Neuronal stem cell (in vitro differentiated cells): ENCODE results near the gene PGA3.

Experiments
- DNase-seq: peaks from one replicate; pipeline ENCODE4 v3.0.0-alpha.2; 2013; ENCODE audit warnings: low spot score
- H2AFZ ChIP-seq: one replicate; pipeline ENCODE4 v1.6.1; 2013; ENCODE audit warnings: mild to moderate bottlenecking, low read length, inconsistent platforms
- H2AK5ac ChIP-seq: 2 replicates; pipeline ENCODE4 v1.6.1; 2013; ENCODE audit warnings: low read depth, mild to moderate bottlenecking, inconsistent platforms, low read length, moderate library complexity, mixed read lengths
- H2BK120ac ChIP-seq: 2 replicates; pipeline ENCODE4 v1.6.1; 2013; ENCODE audit warnings: low read depth, mild to moderate bottlenecking, inconsistent platforms, low read length, moderate library complexity, mixed read lengths
- H2BK12ac ChIP-seq: one replicate; pipeline ENCODE4 v1.6.1; 2013; ENCODE audit warnings: low read length, inconsistent platforms
- H2BK15ac ChIP-seq: 2 replicates; pipeline ENCODE4 v1.6.1; 2013; ENCODE audit warnings: mild to moderate bottlenecking, low read length, inconsistent platforms, mixed read lengths
- H2BK5ac ChIP-seq: one replicate; pipeline ENCODE4 v1.6.1; 2013; ENCODE audit warnings: inconsistent platforms, mild to moderate bottlenecking, low read length, moderate library complexity
- H3K14ac ChIP-seq: one replicate; pipeline ENCODE4 v1.6.1; 2013; ENCODE audit warnings: low read length, inconsistent platforms
- H3K18ac ChIP-seq: 2 replicates; pipeline ENCODE4 v1.6.1; 2013; ENCODE audit warnings: low read length, inconsistent platforms
- H3K23ac ChIP-seq: 2 replicates; pipeline ENCODE4 v1.6.1; 2013; ENCODE audit warnings: low read depth, mild to moderate bottlenecking, mixed read lengths, low read length, inconsistent platforms; ENCODE audit not compliant: poor library complexity
- H3K27ac ChIP-seq: replicated peaks from 3 replicates; pipeline ENCODE4 v1.5.1; 2013; ENCODE audit warnings: low read length, inconsistent platforms
- H3K27me3 ChIP-seq, 3 experiments: 2 replicates each; pipeline ENCODE4 v1.6.1; 2013; ENCODE audit warnings: low read length in 3 of 3, mild to moderate bottlenecking in 2 of 3, inconsistent platforms in 1 of 3, low read depth in 1 of 3, mixed read lengths in 1 of 3, moderate library complexity in 1 of 3; ENCODE audit not compliant: control insufficient read depth in 3 of 3, insufficient read depth in 3 of 3
- H3K36me3 ChIP-seq, 2 donors: replicated peaks in 1 of 2; 2 replicates each; pipeline ENCODE4 v1.6.1; 2013; ENCODE audit warnings: low read length in 2 of 2; ENCODE audit not compliant: control insufficient read depth in 2 of 2, insufficient read depth in 2 of 2
- H3K4ac ChIP-seq: 2 replicates; pipeline ENCODE4 v1.6.1; 2013; ENCODE audit warnings: inconsistent platforms, mild to moderate bottlenecking, low read length, moderate library complexity
- H3K4me1 ChIP-seq, 2 donors: 1 replicate in 1 of 2; 2 replicates in 1 of 2; pipeline ENCODE4 v1.6.1; 2013; ENCODE audit warnings: low read length in 2 of 2, low read depth in 1 of 2; ENCODE audit not compliant: control insufficient read depth in 2 of 2, insufficient read depth in 1 of 2
- H3K4me2 ChIP-seq: one replicate; pipeline ENCODE4 v1.6.1; 2013; ENCODE audit warnings: mild to moderate bottlenecking, low read length, inconsistent platforms; ENCODE audit not compliant: insufficient read depth, poor library complexity, severe bottlenecking
- H3K4me3 ChIP-seq, 2 donors: 2 replicates each; pipeline ENCODE4 v1.5.1; 2013; ENCODE audit warnings: low read length in 2 of 2, mild to moderate bottlenecking in 2 of 2, inconsistent platforms in 1 of 2, moderate library complexity in 1 of 2
- H3K79me1 ChIP-seq: one replicate; pipeline ENCODE4 v1.6.1; 2013; ENCODE audit warnings: low read depth, mild to moderate bottlenecking, inconsistent platforms, low read length, moderate library complexity
- H3K9ac ChIP-seq: one replicate; pipeline ENCODE4 v1.6.1; 2013; ENCODE audit warnings: mild to moderate bottlenecking, low read depth, low read length, inconsistent platforms; ENCODE audit not compliant: poor library complexity
- H3K9me3 ChIP-seq, 2 donors: replicated peaks in 1 of 2; 2 replicates each; pipeline versions ENCODE3 to v1.6.1; 2013; ENCODE audit warnings: low read length in 2 of 2, mild to moderate bottlenecking in 2 of 2, inconsistent platforms in 1 of 2, low read depth in 1 of 2, mixed read lengths in 1 of 2, moderate library complexity in 1 of 2; ENCODE audit not compliant: control insufficient read depth in 2 of 2, insufficient read depth in 1 of 2
- H4K8ac ChIP-seq: one replicate; pipeline ENCODE4 v1.6.1; 2013; ENCODE audit warnings: low read depth, mild to moderate bottlenecking, inconsistent platforms, low read length, moderate library complexity
- H4K91ac ChIP-seq: one replicate; pipeline ENCODE4 v1.6.1; 2013; ENCODE audit warnings: low read length, low read depth, mild to moderate bottlenecking, inconsistent platforms; ENCODE audit not compliant: poor library complexity
- WGBS, 2 donors: extraction: QIAGEN DNeasy Blood & Tissue Kit; methylation state at CpG; one replicate each; pipeline ENCODE4 v1.1.7; 2013; ENCODE audit warnings: missing lambda C conversion rate in 2 of 2, mixed read lengths in 1 of 2; ENCODE audit not compliant: insufficient read length in 2 of 2, insufficient replicate concordance in 1 of 2; ENCODE audit errors: extremely low coverage in 2 of 2; 5-methylcytosine and 5-hydroxymethylcytosine counted together

The PGA3 gene

DNA sequence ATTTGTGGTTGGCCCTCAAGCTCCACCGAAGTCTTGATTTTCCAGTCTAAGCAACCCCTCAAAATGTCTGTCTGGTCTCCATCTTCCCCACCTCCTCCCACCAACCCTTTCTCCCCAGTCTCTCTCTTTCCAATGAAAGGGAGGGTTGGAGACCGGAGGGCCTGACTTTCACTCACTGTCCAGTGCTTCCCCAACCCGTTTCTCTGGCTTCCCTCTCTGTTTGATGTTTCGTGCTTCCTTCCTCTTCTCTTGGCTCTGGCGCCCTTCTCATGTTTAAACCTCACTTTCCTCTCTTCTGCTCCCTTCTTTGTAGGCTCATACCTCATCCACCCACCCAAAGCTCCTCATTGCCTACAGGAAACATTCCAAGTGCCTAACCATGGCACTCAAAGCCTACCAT is 31.0 kb upstream of the PGA3 start:
- Histone ChIP-seq H4K91ac (no peak overlapping the region), H3K14ac (no peak overlapping the region), H2BK120ac (no peak overlapping the region), H4K8ac (no peak overlapping the region), H2AK5ac (no peak overlapping the region), H3K4me3 (no peak overlapping the region), H3K9me3 (peaks cover under 1 to 4% of the 10 kb centered on the region in 2 donors), H3K36me3 (no peaks in the 10 kb centered on the region), H2AFZ (no peak overlapping the region), H3K27me3 (peaks cover 0 to 31% (median 0%) of the 10 kb centered on the region in 3 experiments), H3K27ac (no peak overlapping the region), H3K23ac (no peak overlapping the region), H3K4me2 (no peak overlapping the region), H2BK15ac (no peak overlapping the region), H2BK12ac (no peak overlapping the region), H3K18ac (no peak overlapping the region), H3K4ac (no peak overlapping the region), H3K4me1 (no peaks in the 10 kb centered on the region), H3K79me1 (no peaks in the 10 kb centered on the region), H2BK5ac (no peak overlapping the region), H3K9ac (no peak overlapping the region)
- no peak for DNase-seq
- no CpG with 5 or more reads among the region's 5 CpGs for WGBS, 2 donors

DNA sequence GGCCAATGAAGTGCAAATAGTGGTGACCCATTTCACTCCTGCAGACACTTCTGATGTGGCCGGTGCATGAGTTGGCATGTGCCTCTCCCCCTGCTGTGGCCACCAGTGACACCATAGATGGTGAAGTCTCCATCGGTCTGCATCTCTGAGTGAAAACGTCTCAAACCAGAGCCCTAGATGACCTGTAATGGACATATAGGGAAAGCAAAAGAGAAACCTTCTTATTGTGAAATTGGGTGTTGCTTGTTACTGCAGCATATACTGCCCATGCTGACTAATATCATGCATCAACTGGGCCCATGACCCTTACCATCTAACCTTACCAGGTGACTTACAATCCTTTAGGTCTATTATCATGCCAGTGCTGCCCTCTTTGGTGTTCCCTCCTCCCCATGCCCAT is 30.4 kb upstream of the PGA3 start:
- peaks cover 0 to 4% of the 10 kb centered on the region in 2 donors for H3K9me3 ChIP-seq
- H2BK15ac ChIP-seq, result no peak overlapping the region
- no peak overlapping the region for H2BK120ac ChIP-seq
- no peaks in the 10 kb centered on the region for H3K36me3 ChIP-seq
- no peak overlapping the region for H3K27ac ChIP-seq
- WGBS, 2 donors, result no CpG with 5 or more reads among the region's 3 CpGs
- H3K14ac ChIP-seq, result no peak overlapping the region
- no peak overlapping the region for H3K4me3 ChIP-seq
- H3K23ac ChIP-seq, result no peak overlapping the region
- H3K18ac ChIP-seq, result no peak overlapping the region
- H4K8ac ChIP-seq, result no peak overlapping the region
- no peaks in the 10 kb centered on the region for H3K4me1 ChIP-seq
- no peak overlapping the region for H3K9ac ChIP-seq
- H2BK5ac ChIP-seq, result no peak overlapping the region
- no peaks in the 10 kb centered on the region for H3K79me1 ChIP-seq
- no peak overlapping the region for H2AK5ac ChIP-seq
- no peak overlapping the region for H2AFZ ChIP-seq
- H2BK12ac ChIP-seq, result no peak overlapping the region
- DNase-seq, result no peak
- H3K4ac ChIP-seq, result no peak overlapping the region
- peaks cover 0 to 31% (median 0%) of the 10 kb centered on the region in 3 experiments for H3K27me3 ChIP-seq
- H3K4me2 ChIP-seq, result no peak overlapping the region
- H4K91ac ChIP-seq, result no peak overlapping the region

DNA sequence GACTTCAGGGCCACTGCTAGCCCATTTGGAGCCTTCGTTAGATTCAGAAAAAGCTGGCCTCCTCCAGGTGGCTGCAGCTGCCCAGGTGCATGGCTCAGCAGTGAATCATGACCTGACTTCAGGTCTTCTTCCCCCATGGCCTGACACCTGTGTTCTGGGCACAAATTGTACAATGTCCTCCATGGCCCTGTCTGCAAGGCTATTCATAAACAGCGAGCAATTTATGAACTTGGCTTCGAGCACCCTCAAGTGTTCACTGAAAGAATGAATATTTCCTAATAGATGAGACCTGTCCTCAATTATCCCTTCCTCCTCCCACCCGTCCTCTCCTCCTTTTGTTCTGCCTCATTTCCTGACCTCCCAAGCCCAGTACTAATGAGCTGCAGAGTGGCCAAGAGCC is 29.9 kb upstream of the PGA3 start:
- Histone ChIP-seq H3K36me3 (no peaks in the 10 kb centered on the region), H3K27me3 (peaks cover 0 to 31% (median 0%) of the 10 kb centered on the region in 3 experiments), H3K9me3 (peaks cover 0 to 4% of the 10 kb centered on the region in 2 donors), H3K14ac (no peak overlapping the region), H3K4ac (no peak overlapping the region), H2BK5ac (no peak overlapping the region), H3K9ac (no peak overlapping the region), H2BK15ac (no peak overlapping the region), H2BK12ac (no peak overlapping the region), H3K4me1 (no peaks in the 10 kb centered on the region), H4K91ac (no peak overlapping the region), H3K4me2 (no peak overlapping the region), H3K18ac (no peak overlapping the region), H2BK120ac (no peak overlapping the region), H2AK5ac (no peak overlapping the region), H2AFZ (no peak overlapping the region), H3K79me1 (no peaks in the 10 kb centered on the region), H3K27ac (no peak overlapping the region), H3K23ac (no peak overlapping the region), H4K8ac (no peak overlapping the region), H3K4me3 (no peak overlapping the region)
- no peak for DNase-seq
- WGBS, 2 donors, result no CpG with 5 or more reads among the region's 4 CpGs

DNA sequence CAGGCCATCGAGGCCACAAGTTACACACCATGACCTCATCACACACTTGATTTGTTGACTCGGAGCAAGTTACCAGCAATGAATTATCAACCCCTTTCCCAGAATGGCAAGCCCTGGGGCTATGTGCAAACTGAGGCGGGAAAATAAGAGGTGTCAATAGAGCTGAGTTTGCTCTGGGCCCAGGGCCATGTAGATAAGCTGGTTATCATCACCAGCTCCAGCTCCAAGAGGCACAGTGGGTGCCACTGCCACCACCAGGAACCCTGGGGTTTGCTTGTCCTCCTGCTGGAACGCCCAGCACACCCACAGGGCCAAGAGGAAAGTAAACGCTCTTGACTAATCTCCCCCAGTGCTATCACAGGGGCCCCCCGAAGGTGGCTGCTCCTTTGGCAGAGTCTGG is 29.0 kb upstream of the PGA3 start:
- Histone ChIP-seq H3K4me3 (no peak overlapping the region), H3K18ac (peak overlapping the region; percentile 60), H2BK120ac (no peak overlapping the region), H3K14ac (no peak overlapping the region), H3K27me3 (peaks cover 0 to 31% (median 0%) of the 10 kb centered on the region in 3 experiments), H3K4me2 (no peak overlapping the region), H2BK15ac (no peak overlapping the region), H3K36me3 (no peaks in the 10 kb centered on the region), H3K9me3 (peaks cover 0 to 4% of the 10 kb centered on the region in 2 donors), H2AK5ac (no peak overlapping the region), H3K27ac (no peak overlapping the region), H4K8ac (no peak overlapping the region), H4K91ac (no peak overlapping the region), H3K9ac (no peak overlapping the region), H3K23ac (no peak overlapping the region), H2BK12ac (no peak overlapping the region), H3K4ac (no peak overlapping the region), H3K4me1 (no peaks in the 10 kb centered on the region), H2AFZ (no peak overlapping the region), H3K79me1 (no peaks in the 10 kb centered on the region), H2BK5ac (no peak overlapping the region)
- no peak for DNase-seq
- WGBS, 2 donors, result no CpG with 5 or more reads among the region's 6 CpGs
